T-helper 2 cell (primary cell): ENCODE data around the gene KBTBD12.
A peak's percentile ranks its signal among the peaks of the same experiment; 100 is the strongest.

Experiments used
- DNase-seq, 5 experiments: peaks; one replicate each; pipeline versions ENCODE4 v3.0.0 to v3.0.0-alpha.2; 2012 to 2022

Gene KBTBD12

GRCh38 chr3:127955728-127956127 is 40.7 kb downstream of the KBTBD12 start:
- DNase-seq, result no peak

GRCh38 chr3:127959041-127959440 is 44.0 kb downstream of the KBTBD12 start:
- DNase-seq, result no peak

GRCh38 chr3:127959873-127960272 is 44.8 kb downstream of the KBTBD12 start:
- DNase-seq, result no peak

- DNase-seq, result no peak
Measured at GRCh38 chr3:127960421-127960965, 45.5 kb downstream of the KBTBD12 start.

GRCh38 chr3:127961124-127961523 is 46.1 kb downstream of the KBTBD12 start:
- DNase-seq, result no peak

- no peak for DNase-seq
Measured at GRCh38 chr3:127961963-127962362, 46.9 kb downstream of the KBTBD12 start.

- no peak for DNase-seq
Measured at GRCh38 chr3:127962937-127963336, 47.9 kb downstream of the KBTBD12 start.

GRCh38 chr3:127964053-127964452 is 49.0 kb downstream of the KBTBD12 start:
- no peak for DNase-seq

- DNase-seq, result no peak
Measured at GRCh38 chr3:127964816-127965215, 49.8 kb downstream of the KBTBD12 start.

- DNase-seq, result no peak
Measured at GRCh38 chr3:127967316-127967715, 52.3 kb downstream of the KBTBD12 start.

GRCh38 chr3:127970966-127971592 is 56.0 kb downstream of the KBTBD12 start:
- peak in 1 of 5 experiments; percentile 23 for DNase-seq

- no peak for DNase-seq
Measured at GRCh38 chr3:127974226-127974625, 59.2 kb downstream of the KBTBD12 start.

- DNase-seq, result no peak
Measured at GRCh38 chr3:127975153-127976029, 60.4 kb downstream of the KBTBD12 start.

- DNase-seq, result no peak
Measured at GRCh38 chr3:127978636-127979035, 63.6 kb downstream of the KBTBD12 start.

GRCh38 chr3:127979473-127979872 is 64.4 kb downstream of the KBTBD12 start:
- no peak for DNase-seq

- no peak for DNase-seq
Measured at GRCh38 chr3:127981097-127981496, 66.1 kb downstream of the KBTBD12 start.

GRCh38 chr3:127982155-127982554 is 67.1 kb downstream of the KBTBD12 start:
- no peak for DNase-seq

- DNase-seq, result no peak
Measured at GRCh38 chr3:127984241-127984975, 69.4 kb downstream of the KBTBD12 start.

- no peak for DNase-seq
Measured at GRCh38 chr3:127985216-127985615, 70.2 kb downstream of the KBTBD12 start.

GRCh38 chr3:127985655-127986225 is 70.7 kb downstream of the KBTBD12 start:
- no peak for DNase-seq

- no peak for DNase-seq
Measured at GRCh38 chr3:127986803-127987202, 71.8 kb downstream of the KBTBD12 start.

- DNase-seq, result no peak
Measured at GRCh38 chr3:127987309-127987995, 72.4 kb downstream of the KBTBD12 start.
